HG03521 (cell line): Measurements from ENCODE around the gene DOCK9.

ENCODE experiments used
- ATAC-seq: cut with Tn5 transposase; IDR thresholded peaks from one replicate; pipeline ENCODE4 v1.9.1; 2021; ENCODE audit warnings: mild to moderate bottlenecking, moderate library complexity; ENCODE audit not compliant: unreplicated experiment

DOCK9 gene

DNA sequence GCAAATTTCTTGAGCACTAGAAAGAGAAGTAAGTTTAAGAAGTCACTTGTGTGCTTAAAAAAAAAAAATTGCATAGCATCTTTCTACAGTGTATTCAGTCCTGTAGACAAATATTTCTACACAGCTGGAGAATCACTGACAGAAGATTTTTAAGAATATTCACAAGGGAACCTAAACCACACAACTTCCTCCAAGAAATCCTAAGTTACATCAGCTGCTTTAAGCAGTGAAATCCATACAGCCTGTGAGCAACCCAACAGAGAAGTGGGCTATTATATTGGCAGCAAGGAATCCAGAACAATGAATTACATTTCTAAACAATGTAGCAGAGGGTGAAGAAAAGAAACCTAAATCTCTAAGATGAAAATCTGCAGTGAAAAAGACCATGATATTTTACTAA, 1.5 kb downstream of the DOCK9 start:
- ATAC-seq: no peak

DNA sequence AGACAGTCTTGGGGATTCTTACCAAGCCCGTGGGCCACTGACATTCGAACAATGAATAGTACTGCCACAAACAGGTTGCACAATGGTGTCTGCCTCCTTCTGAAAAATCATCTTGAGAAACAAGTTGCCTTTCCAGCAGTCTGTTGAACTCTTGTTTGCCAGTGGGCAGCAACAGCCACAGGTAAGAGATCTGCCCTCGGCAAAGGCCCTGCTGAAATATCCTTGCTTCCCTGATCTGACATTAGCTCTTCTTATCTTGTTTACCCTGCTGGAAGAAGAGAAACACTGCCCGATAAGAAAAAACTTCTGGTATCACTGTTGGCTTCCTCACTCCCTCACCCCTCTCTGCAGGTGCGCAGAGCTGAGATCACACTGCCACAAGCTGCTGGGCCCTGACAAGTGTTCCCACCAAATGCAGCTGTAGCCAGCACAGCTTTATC, 2.0 kb downstream of the DOCK9 start:
- no peak for ATAC-seq

DNA sequence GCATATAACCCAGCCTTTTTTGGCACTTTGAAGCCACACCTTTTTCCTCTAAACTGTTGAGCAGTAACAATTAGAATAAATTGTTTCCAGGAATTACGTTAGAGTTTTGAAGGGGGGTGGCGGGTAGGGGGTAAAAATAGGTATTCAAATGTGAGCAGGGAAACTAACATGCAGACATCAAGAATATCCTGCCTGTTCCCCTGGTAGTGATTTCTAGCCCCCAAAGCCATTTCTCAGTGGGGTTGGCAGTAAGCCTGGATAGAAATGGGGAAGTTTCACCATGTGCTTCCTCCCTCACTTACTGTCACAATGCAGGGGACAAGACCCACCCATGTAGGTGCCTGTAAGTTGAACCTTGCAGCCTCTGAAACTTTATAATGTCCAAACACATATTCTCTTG, 3.8 kb downstream of the DOCK9 start:
- no peak for ATAC-seq

DNA sequence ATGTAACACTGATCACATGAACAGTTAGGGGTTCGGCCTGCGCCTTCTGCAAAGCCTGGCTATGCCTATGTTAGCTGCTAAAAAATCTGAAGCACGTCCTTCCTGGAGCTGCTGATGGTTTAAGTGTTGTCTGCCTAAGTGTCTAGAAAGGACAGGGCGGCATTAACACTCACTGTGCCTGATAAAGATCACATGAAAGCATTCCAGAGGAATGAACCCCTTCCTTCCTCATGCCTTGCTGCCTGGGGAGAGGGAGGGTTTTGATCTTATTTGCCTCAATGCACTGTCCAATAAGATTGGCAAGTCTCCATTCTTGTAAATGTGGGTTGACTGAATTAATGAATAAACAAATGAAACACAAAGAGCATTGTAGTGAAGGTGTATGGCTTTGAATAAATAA, 5.2 kb downstream of the DOCK9 start:
- ATAC-seq: no peak

DNA sequence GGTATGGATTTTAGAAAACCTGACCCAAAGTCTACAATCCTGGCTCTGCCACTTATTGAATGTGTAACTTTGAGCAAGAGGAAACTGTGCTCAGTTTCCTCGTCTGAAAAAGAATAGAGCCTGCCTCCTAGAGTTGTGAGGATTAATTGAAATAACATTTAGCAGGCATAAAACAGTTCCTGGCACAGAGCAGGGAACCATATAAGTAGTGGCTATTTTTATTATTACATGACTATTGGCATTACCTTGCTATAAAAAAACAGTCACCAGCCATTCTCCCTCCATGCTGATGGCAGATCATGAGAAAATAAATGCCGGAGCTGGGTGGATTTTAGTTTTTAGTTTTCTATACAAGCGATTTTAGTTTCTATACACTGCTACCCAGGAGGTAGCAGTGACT, 5.8 kb downstream of the DOCK9 start:
- no peak for ATAC-seq

DNA sequence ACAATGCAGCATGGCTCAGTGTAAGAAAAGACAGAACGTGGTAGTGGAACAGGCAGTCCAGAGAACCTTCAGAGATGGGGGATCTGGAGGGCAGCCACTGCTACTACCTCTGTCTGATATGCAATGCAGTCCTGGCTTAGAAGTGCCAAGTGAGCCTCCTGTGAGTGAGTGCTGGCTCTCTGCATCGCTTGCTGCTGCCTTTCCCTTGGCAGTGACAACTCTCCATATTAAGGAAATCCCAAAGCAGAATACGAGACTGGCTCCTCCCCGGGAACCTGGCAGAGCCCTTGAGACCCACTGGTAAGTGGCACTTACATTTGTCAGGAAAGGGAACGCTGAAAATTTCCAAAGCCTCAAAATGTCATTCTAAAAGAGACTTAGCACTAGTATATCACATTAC, 7.5 kb downstream of the DOCK9 start:
- no peak for ATAC-seq

DNA sequence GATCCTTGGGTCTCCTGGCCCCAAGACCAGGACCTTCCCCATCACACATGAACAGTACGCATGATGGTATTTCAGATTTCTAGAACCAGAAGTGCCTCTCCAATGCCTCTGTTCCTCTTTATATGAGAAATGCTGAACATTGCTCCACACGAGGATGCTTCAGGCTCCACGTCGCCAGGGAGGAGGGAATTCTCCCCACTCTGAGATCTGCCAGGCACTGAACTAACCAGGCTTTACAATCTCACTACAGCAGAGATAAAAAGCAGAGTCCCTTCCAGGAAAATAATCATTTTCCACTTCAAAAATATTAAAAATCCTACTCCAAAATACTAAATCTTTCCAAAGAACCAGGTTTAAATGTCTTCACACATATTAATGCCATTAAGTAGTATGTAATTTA, 10.4 kb downstream of the DOCK9 start:
- ATAC-seq: no peak

DNA sequence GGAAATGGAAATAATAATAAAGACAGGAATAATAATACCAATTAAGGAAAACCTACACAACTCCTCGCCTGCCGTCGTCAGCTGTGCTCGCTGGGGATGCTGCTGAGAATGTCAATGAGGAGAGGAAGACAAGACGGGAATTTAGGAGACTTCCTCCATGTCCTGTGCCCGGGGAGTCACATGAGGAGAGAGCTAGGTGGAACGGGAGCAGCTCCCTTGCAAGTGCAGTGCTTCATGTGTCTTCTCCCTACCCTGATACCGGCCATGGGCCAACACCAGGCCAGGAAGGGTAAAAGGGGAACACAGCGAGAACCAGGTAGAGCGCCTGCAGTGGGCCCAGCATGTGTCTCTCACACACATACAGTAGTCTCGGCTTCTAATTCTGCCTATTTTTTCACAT, 11.8 kb downstream of the DOCK9 start:
- no peak for ATAC-seq

DNA sequence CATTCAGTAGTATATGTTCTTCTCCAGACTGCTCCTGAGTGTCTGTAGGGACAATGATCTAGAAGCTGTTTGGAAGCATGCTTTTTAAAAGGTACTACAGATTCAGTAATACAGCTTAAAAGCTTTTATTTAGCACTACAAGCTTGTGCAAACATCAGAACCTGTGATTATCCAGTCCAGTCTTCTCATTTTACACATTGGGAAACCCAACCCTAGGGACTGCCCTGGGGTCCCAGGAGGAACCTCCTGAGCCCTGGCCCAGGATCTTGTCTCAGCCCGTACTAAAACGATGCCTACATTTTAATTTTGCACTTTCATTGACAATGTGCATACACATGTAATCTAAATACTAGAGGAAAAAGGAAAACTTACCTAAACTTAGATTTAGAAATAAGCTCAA, 12.5 kb downstream of the DOCK9 start:
- ATAC-seq: no peak

DNA sequence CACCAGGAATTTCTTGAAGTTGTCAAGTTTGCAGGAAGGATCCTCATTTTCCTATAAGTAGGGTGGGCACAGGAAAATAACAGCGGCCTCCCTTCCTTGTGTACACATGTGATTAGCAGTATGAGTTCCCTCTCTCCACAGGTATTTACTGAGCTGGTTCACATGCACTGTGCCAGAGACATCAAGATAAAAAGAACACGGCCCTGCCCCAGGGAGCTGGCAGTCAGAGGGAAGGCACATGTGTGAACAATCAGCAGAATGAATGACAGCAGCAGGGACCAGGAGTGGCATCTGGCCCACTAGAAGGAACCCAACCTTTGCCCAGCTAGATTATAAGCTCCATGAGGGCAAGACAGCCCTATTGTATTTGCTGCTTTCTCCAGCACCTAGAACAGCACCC, 13.9 kb downstream of the DOCK9 start:
- no peak for ATAC-seq

DNA sequence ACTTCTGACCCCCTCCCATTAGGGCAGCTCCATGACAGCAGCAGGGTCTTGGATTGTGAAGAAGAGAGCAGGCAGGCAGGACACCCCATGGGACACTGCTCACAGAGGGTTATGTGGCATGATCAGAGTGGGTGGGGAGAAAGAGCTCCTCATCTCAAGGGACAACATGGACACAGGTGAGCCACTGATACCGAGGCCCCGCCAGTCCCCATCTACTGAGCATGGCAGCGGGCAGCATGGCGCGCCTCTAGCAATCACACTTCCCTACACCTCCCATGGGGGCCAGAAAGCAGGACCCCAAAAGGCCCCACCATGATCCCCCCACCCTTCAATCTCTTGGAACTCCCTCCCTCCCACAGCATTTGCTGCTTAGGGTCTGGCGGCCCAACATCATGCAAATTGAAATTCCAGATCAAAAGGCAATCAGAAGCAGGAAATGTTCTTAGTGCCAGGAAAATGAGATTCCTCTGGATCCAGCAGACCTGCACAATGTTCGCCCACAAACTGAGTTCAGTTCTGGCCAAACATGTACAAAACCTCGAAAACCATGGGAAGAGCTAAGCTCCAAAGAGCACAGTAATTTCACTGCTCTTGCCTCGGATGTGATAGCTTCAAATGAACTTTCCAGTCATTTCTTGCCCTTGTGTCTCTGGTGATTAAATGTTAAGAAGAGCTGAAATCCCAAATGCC, 14.8 kb downstream of the DOCK9 start:
- no peak for ATAC-seq

DNA sequence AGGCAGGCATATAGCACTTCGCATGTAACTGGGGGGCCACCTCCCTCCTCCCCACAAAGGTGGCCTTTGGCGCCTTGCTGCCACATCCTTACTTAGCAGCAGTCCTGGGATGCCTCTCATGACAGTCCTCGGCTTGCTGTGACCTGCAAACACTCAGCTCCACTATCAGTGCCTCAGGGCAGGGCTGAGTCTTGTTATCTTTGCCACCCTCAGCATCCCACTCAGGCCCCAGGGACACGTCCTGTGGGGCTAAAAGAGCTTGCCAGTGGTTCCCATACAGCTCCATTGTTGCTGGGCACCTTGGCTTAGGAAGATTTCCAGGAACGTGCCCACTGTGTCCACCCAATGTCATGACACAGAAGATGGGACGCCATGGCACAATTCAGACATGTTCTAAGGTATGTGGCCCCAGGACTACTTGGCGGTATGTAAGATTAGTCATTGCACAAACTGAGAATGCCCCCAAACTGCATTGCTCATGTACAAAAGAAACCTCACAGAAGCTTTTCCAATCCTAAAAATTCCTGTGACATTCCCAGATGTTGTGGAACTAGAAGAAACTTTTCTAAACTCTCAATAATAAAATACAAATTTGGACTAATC, 16.3 kb downstream of the DOCK9 start:
- no peak for ATAC-seq

DNA sequence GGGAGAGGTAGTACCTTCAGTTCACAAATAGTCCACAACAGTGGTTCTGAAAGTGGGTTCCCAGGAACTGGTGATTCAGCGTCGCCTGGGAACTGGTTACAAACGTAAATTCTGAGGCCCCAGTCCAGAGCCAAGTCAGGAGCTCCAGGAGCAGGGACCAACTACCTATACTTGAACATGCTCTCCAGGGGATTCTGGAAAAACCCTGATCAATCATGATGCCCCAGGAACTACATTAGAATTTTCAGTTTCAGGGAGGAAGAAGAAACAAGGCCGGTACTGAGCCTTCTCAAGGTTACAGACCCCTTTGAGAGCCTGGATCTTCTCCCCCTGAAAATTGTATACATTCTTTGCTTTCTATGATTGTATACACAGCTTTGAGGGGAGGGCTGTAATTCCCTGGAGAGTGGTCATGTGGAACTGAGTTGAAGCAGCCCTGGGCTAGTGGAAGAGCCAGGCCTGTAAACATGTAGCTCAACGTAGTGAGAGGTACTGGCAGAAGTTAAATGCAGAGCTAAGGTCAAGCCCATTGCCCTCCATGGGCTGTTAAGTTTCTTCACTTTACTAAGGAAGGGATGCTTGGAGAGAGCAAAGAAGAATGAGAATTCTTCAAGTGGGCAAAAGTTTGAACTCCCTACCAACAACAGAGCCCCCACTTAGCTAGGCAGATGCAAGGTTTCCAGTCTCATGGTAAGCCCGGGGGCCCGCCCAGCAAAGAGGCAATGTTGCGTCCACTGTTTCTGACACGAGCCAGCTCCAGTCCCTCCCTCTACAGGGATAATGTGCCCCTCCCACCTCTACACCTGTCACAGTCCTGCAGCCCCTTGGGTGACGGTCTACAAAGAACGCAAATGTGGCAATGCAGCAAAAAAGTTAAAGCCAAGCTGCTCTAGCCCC, 17.0 kb downstream of the DOCK9 start:
- no peak for ATAC-seq

DNA sequence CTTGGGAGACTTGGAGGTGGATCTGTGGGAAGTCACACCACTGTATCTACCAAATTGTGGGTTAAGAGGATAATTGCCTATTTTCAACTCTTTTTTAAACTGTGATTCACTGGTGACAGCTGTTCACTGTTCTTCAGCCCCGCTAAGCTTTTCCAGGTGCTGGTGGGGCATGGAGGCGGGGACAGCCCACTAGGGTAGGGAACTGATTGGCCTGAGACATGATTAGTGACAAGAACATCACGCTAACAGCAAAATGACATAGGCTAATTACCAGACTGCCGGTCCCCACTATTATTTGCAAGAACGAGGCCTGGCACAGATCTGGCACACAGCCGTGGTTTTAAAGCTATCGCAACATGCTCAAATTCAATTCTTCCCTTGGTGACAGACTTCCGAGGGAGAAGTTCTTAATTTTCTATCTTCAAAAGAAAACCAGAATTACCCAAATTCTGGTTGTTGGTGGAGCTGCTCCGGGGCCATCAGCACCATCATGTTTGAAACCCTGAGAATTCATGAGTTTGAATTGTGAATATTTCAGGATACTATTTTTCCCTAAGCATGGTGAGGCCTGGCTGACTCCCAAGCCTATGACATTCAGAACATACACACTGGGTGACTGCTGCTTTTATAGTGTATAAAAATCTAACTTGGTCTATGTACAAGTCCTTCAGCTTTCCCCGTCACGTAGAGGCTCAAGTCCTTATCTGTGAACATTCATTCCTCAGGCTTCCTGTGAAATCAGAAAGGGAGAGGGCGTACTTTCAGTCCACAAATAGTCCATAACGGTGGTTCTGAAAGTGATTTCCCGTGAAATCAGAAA, 17.9 kb downstream of the DOCK9 start:
- ATAC-seq: no peak

DNA sequence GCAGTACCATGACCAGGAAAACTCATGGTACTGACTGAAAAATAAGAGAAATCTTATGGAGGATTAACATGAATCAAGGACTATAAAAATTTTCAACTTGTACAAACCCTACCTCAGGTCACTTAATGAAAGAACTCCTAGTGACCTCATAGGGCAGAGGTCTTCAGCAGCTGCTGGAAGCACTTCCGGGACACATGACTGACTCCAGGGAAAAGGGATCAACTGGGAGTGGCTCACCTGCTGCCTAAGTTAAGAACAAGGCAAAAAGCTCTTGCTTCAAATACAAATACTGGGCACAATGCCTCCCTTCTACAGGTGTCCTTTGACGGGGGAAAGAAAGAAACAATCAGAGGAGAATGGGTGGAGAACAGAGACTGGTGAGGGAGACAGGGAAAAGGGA, 18.6 kb downstream of the DOCK9 start:
- ATAC-seq: no peak

DNA sequence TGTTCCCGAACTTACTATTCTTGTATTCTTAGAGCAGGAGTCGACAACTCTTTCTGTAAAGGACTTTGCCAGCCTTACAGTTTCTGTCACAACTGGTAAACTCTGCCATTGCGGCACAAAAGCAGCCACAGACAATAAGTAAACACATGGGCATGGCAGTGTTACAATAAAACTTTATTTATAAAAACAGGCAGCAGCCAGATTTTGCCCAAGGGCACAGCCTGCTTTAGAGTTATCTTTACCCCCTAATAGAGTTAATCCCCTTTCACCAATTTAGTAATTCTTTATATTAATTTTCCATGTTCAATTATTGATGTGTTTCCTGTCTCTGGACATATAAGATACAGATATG, 19.4 kb downstream of the DOCK9 start:
- ATAC-seq: no peak

DNA sequence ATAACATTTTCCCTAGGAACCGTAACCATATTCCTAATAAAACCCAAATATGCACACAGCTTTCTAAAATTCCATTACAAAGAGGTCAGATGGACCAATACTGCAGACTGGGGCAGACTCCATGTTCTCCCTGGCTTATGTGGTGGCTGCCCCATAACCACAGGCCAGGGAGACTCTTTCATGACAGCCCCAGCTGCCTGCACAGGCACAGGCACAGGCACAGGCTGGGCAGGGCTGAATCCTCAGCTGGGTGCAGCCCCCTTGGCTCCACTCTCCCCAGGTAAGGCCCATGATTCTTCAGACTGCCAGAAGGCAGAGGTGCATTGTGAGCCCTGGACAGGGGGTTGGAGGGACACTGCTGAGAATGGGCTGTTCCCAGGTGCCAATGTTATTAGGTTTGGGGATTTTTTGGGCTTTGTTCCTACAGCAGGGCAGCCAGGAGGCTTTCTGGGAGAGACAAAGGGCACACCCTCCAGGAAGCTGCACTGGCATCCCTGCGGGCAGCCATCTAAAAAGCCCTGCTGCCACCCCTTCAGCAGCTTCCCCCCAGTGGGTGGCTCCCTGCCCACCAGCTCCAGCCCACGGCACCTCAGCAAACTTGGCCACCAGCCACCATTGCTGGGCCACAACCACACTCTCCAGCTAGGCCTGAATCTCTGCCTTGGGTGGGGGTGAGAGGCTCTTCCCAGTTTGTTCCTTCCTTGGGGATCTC, 20.0 kb downstream of the DOCK9 start:
- no peak for ATAC-seq

DNA sequence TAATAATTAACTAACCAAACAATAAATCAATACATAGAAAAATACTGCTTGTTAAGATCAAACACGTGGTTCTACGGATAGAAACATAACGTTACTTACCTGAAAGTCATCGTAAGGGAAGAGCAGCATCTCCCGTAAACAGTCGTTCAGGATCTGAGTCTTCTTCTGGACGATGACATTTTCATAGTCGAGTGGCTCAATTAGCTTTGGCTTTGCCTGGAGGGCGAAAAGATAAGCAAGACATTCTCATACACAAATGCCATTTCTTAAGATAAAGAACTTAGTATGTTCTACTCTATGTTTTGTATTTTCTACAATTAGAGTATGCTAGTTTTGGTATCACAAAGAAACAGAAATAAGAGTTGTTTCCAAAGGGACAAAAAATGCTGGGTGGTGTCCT, 22.5 kb downstream of the DOCK9 start:
- no peak for ATAC-seq

DNA sequence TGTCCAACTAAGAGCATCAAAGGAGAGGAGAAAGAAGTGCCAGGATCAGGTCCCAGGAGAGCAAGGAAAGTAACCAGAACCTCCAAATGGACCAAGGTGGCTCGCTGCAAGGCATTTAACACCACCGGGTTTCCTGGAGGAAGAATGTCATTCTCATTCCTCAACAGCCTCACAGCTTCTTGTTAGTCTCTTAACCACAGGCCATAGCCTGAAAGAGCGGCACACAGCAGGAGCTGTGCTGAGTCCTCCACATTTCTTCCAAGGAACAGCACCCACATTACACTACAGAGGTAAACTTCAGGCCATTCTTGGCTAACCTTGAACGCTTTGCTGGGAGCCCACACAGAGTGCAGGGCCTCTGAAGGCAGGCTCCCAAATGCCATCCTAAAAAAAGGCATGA, 23.6 kb downstream of the DOCK9 start:
- ATAC-seq: no peak

DNA sequence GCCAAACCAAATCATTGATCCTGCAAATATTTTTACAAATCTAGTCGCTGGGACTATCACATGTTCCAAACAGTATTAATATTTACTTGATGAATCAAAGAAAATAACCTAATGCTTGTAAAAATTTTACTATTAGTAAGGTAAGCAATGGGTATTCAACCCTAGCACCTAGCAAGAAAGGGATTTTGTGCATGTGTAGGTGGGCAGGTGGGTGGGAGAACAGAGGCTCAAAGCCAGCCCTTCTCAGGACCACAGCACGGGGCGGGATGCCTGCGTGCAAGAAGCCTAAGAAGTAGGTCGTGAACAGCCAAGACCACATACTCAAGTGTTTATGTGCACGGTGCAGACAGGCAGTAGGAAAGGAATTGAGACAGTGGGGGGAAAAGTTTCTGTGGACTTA, 26.6 kb downstream of the DOCK9 start:
- no peak for ATAC-seq

DNA sequence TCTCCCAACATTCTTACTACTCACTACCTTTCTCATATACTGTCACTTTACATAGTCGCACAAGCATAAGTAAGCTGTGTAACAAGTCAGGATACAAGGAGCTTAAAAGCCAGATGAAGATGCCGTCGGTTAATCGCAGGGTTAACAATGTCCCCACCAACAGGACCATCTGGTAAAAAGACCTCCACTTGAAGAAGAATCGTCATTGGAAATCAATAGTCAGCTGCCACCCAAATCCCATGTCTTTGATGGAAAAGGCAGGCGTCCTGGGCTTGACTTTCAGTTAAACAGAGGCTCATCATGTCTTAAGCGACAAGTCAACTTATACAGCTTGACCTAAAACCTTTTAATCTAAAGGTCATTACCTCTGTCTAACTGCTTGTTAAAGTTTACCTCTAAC, 27.2 kb downstream of the DOCK9 start:
- no peak for ATAC-seq
